HEK293T (cell line): ENCODE measurements around the gene NSMCE4A.

Experiments
- ARNT ChIP-seq: fragments of 450-650 bp; IDR thresholded peaks from 2 replicates; pipeline ENCODE4 v1.6.1; 2017; ENCODE audit warnings: mild to moderate bottlenecking
- BHLHE40 ChIP-seq: fragments of 450-650 bp; IDR thresholded peaks from 2 replicates; pipeline ENCODE4 v1.6.1; 2016; ENCODE audit warnings: mild to moderate bottlenecking, moderate library complexity, borderline replicate concordance
- FOXM1 ChIP-seq: fragments of 450-650 bp; IDR thresholded peaks from 2 replicates; pipeline ENCODE4 v1.6.1; 2017; ENCODE audit warnings: mild to moderate bottlenecking, borderline replicate concordance
- L3MBTL2 ChIP-seq: fragments of 450-650 bp; conservative IDR thresholded peaks from 2 replicates; pipeline ENCODE4 v1.6.1; 2016; ENCODE audit warnings: mild to moderate bottlenecking
- SP1 ChIP-seq: fragments of 450-650 bp; IDR thresholded peaks from 2 replicates; pipeline ENCODE4 v1.6.1; 2017

DNA sequence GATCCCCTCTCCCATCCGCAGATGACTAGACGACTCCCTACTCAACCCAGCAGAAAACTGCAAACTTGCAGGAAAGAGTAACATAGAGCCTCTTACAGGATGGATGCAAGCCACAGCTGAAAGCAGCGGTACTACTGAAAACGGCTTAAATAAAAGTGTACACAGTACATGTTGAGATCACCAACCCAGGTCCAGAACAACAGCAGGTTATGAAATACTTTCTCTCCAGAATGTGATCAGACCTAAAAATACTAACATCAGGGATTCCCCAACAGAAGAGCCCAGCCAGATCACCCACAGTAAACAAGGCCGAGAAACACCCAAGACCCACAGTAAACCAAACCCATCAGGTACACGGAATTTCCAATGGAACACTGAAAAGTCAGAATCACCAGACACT lies 60.4 kb downstream of the NSMCE4A start:
- TF ChIP-seq BHLHE40, result no peak
- TF ChIP-seq SP1, result no peak
- no peak for TF ChIP-seq L3MBTL2
- TF ChIP-seq ARNT, result no peak
- no peak for TF ChIP-seq FOXM1
